Vagina (tissue), 2 donors: ENCODE data around the gene HIF1A. TPM values are rescaled to one million over a fixed set of nuclear protein-coding genes. Genes with fewer than 3 reads are reported as not detected.

Source experiments
- DNase-seq, 2 donors: peaks; one replicate each; pipeline ENCODE4 v3.0.0-alpha.2; 2017; ENCODE audit errors: extremely low spot score in 2 of 2
- H3K27ac ChIP-seq: fragments of 200-600 bp; sonication (generic); one replicate; pipeline ENCODE4 v1.5.1; 2019
- H3K27me3 ChIP-seq: fragments of 200-600 bp; sonication (generic); one replicate; pipeline ENCODE4 v1.5.1; 2019
- H3K36me3 ChIP-seq, 2 donors: fragments of 200-600 bp; sonication (generic); one replicate each; pipeline ENCODE4 v1.5.1; 2017 to 2019
- H3K4me1 ChIP-seq: fragments of 200-600 bp; sonication (generic); one replicate; pipeline ENCODE4 v1.5.1; 2019
- H3K4me3 ChIP-seq, 2 donors: fragments of 200-600 bp; sonication (generic); 1 replicate in 1 of 2; 2 replicates in 1 of 2; pipeline ENCODE4 v1.5.1; 2016 to 2019
- H3K9me3 ChIP-seq: fragments of 200-600 bp; sonication (generic); one replicate; pipeline ENCODE4 v1.5.1; 2019
- POLR2A ChIP-seq, 2 donors: fragments of 450-650 bp; IDR thresholded peaks; one replicate each; pipeline ENCODE4 v1.6.1; 2017; ENCODE audit warnings: antibody characterized with exemption in 2 of 2, mild to moderate bottlenecking in 2 of 2, moderate library complexity in 2 of 2
- POLR2AphosphoS5 ChIP-seq, 2 donors: sonication (generic); formaldehyde crosslinking; IDR thresholded peaks; one replicate each; pipeline ENCODE4 v1.9.0; 2017; ENCODE audit warnings: antibody characterized with exemption in 2 of 2, mild to moderate bottlenecking in 2 of 2, low read depth in 1 of 2; ENCODE audit not compliant: insufficient read depth in 1 of 2
- intact Hi-C: fragments of 100-400 bp; cut with DNase I; formaldehyde crosslinking; loops from one replicate; pipeline ENCODE4 v1.15.1; 2023
- total RNA-seq: library from RNA; depleted of rRNA; stranded (reverse); fragments of >200 nt; gene quantifications from one replicate; pipeline ENCODE4 v1.2.3, GENCODE V29; 2016
- TF ChIP-seq, protein P1 (sequence below), 3 experiments: fragments of 450-650 bp in 2 of 3; fragments of 200-600 bp in 1 of 3; sonication (generic) in 1 of 3; IDR thresholded peaks; one replicate each; pipeline ENCODE4 v1.5.1; 2017 to 2019; ENCODE audit warnings: antibody characterized with exemption in 3 of 3, mild to moderate bottlenecking in 2 of 3, moderate library complexity in 2 of 3

HIF1A gene
- total RNA-seq, 1 donor from 2014 or later = 140 TPM

DNA sequence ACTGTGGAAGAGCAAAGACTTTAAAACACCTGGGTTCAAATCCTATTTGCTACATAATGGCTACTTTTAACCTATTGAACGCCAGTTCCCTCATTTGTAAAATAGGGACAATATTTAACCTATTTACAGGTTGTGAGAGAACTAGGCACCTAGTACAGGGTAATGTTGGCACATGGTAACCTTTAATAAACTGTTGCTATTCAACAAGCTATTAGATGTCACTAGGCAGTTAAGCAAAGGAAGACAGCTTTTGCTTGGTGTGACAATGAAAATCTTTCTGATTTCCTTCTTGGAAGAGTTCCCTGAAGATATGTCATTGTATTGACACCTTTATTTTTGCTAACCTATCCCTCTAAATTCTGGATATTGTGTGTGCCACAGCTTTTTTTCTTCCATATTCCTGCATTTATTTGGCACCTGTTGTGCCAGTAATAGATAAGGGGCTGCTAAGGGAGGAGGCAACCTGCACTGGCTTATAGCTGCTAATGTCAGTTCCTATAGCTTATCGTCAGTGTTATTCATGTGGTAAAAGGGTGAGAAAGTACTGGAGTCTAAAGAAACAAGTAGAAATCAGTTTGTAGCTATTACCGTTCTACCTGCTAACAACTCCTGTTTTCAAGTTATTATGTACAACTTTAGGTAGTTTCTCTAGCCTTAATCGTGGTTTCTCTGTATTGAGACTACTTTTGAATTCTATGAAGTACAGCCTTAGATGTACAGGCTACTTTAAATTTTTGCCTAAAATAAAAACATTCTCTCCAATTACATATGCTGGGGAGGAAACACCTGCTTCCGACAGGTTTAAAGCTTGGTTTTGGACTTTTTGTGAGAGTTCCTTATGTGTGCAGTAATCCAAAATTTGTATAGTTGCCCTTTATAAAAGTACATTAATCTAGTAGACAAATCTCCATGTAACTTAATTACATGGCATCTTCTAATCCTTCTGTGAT lies 24.3 kb downstream of the HIF1A start:
- TF ChIP-seq POLR2A (IDR thresholded peaks at IDR 0.05) (no peak), POLR2AphosphoS5 (IDR thresholded peaks at IDR 0.05; ENCODE audit: insufficient read depth in 1 of 2, low read depth in 1 of 2) (no peak)
- TF ChIP-seq, protein P1, sequence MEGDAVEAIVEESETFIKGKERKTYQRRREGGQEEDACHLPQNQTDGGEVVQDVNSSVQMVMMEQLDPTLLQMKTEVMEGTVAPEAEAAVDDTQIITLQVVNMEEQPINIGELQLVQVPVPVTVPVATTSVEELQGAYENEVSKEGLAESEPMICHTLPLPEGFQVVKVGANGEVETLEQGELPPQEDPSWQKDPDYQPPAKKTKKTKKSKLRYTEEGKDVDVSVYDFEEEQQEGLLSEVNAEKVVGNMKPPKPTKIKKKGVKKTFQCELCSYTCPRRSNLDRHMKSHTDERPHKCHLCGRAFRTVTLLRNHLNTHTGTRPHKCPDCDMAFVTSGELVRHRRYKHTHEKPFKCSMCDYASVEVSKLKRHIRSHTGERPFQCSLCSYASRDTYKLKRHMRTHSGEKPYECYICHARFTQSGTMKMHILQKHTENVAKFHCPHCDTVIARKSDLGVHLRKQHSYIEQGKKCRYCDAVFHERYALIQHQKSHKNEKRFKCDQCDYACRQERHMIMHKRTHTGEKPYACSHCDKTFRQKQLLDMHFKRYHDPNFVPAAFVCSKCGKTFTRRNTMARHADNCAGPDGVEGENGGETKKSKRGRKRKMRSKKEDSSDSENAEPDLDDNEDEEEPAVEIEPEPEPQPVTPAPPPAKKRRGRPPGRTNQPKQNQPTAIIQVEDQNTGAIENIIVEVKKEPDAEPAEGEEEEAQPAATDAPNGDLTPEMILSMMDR (IDR thresholded peaks at IDR 0.05) = no peak
- peaks cover 49% of the 10 kb centered on the region for H3K4me1 ChIP-seq
- intact Hi-C loops = loop anchor here (10.0 kb wide), 1 partner anchor 105 kb away; no protein-coding TSS in a partner anchor
- H3K27me3 ChIP-seq = no peaks in the 10 kb centered on the region
- peak overlapping the region; percentile 54 for H3K27ac ChIP-seq
- H3K36me3 ChIP-seq = peaks cover 0 to 16% of the 10 kb centered on the region in 2 donors
- DNase-seq = no peak
- no peaks in the 10 kb centered on the region for H3K9me3 ChIP-seq
- no peak overlapping the region for H3K4me3 ChIP-seq

DNA sequence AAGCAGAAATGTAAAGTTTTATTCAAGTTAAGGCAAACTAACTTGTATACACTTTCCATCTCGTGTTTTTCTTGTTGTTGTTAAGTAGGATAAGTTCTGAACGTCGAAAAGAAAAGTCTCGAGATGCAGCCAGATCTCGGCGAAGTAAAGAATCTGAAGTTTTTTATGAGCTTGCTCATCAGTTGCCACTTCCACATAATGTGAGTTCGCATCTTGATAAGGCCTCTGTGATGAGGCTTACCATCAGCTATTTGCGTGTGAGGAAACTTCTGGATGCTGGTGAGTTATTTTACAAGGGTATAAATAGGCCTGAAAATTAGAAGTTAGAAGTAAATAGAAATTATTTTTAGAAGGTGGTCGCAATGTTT lies 25.0 kb downstream of the HIF1A start:
- H3K36me3 ChIP-seq = peaks cover 0 to 19% of the 10 kb centered on the region in 2 donors
- intact Hi-C loops = no loop called here
- peaks cover 42% of the 10 kb centered on the region for H3K4me1 ChIP-seq
- no peak overlapping the region for H3K4me3 ChIP-seq
- TF ChIP-seq POLR2AphosphoS5 (IDR thresholded peaks at IDR 0.05; ENCODE audit: insufficient read depth in 1 of 2, low read depth in 1 of 2) = no peak
- TF ChIP-seq POLR2A (IDR thresholded peaks at IDR 0.05) = no peak
- TF ChIP-seq, protein P1 (IDR thresholded peaks at IDR 0.05) = no peak
- no peaks in the 10 kb centered on the region for H3K27me3 ChIP-seq
- peak overlapping the region; percentile 54 for H3K27ac ChIP-seq
- H3K9me3 ChIP-seq = no peaks in the 10 kb centered on the region
- DNase-seq = no peak

DNA sequence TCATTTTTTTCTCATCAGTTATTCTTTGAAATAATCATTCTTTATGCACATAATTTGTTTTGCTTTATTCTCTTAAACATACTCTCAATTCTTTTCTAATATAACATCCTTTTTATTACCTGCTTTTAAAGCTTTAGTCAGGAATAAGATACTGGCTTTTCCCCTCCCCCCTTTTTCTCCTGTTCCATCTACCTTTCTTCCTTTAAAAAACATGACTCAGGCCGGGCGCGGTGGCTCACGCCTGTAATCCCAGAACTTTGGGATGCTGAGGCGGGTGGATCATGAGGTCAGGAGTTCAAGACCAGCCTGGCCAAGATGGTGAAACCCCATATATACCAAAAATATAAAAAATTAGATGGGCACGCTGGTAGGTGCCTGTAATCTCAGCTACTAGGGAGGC lies 25.4 kb downstream of the HIF1A start:
- TF ChIP-seq, protein P1 (IDR thresholded peaks at IDR 0.05) = no peak
- TF ChIP-seq POLR2A (IDR thresholded peaks at IDR 0.05) (no peak), POLR2AphosphoS5 (IDR thresholded peaks at IDR 0.05; ENCODE audit: insufficient read depth in 1 of 2, low read depth in 1 of 2) (no peak)
- intact Hi-C loops = no loop called here
- no peak for DNase-seq
- Histone ChIP-seq H3K9me3 (no peaks in the 10 kb centered on the region), H3K4me3 (no peak overlapping the region), H3K27me3 (no peaks in the 10 kb centered on the region), H3K27ac (peak overlapping the region; percentile 54), H3K36me3 (peaks cover 0 to 19% of the 10 kb centered on the region in 2 donors), H3K4me1 (peaks cover 38% of the 10 kb centered on the region)

DNA sequence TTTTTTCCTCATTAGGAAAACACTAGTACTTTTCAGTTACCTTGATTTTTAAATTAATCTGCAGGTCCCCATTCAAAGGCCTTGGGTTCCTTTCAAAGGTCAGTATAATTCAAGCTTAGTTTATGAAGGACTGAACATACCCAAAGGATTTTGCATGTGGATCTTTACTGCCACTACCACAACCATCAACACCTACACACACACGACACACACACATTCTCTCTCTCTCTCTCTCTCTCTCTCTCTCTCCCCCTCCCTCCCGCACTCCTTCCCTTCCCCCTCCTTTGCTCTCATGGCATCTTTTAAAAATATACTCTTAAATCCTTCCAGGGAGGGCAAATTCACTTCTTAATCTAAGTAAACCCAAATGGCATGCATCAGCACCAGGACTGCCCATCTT lies 28.8 kb downstream of the HIF1A start:
- no peak for DNase-seq
- H3K27me3 ChIP-seq = no peaks in the 10 kb centered on the region
- TF ChIP-seq POLR2AphosphoS5 (IDR thresholded peaks at IDR 0.05; ENCODE audit: insufficient read depth in 1 of 2, low read depth in 1 of 2) (no peak), POLR2A (IDR thresholded peaks at IDR 0.05) (no peak)
- TF ChIP-seq, protein P1 (IDR thresholded peaks at IDR 0.05) = no peak
- H3K27ac ChIP-seq = no peak overlapping the region
- intact Hi-C loops = no loop called here
- no peak overlapping the region for H3K4me3 ChIP-seq
- H3K36me3 ChIP-seq = peaks cover 0 to 45% of the 10 kb centered on the region in 2 donors
- H3K9me3 ChIP-seq = no peaks in the 10 kb centered on the region
- H3K4me1 ChIP-seq = peaks cover 16% of the 10 kb centered on the region
